Mesothelial cell of epicardium (in vitro differentiated cells): Measurements from ENCODE around the gene ADCY10. TPM values are rescaled to one million over a fixed set of nuclear protein-coding genes. Genes with fewer than 3 reads are reported as not detected.
"Not testable (repeated sequence)": the region's sequence is repeated elsewhere in the genome, so short reads cannot be mapped to it uniquely, and the experiment has no call there.

Experiments
- DNase-seq, 2 experiments: peaks; one replicate each; pipeline ENCODE4 v3.0.0; 2021; ENCODE audit warnings: low spot score in 2 of 2; ENCODE audit not compliant: unreplicated experiment in 2 of 2
- H3K27ac Mint-ChIP-seq: 2 replicates; pipeline ENCODE4 v1.8.0; 2021; ENCODE audit warnings: mixed read lengths
- H3K27me3 Mint-ChIP-seq: 2 replicates; pipeline ENCODE4 v1.8.0; 2021; ENCODE audit warnings: low read depth, mixed read lengths
- H3K36me3 Mint-ChIP-seq: 2 replicates; pipeline ENCODE4 v1.8.0; 2021; ENCODE audit warnings: mixed read lengths
- H3K4me1 Mint-ChIP-seq: 2 replicates; pipeline ENCODE4 v1.8.0; 2021; ENCODE audit warnings: mixed read lengths
- H3K4me3 Mint-ChIP-seq: 2 replicates; pipeline ENCODE4 v1.8.0; 2021; ENCODE audit warnings: mild to moderate bottlenecking, moderate library complexity, mixed read lengths
- H3K9me3 Mint-ChIP-seq: 2 replicates; pipeline ENCODE4 v1.8.0; 2021; ENCODE audit warnings: mixed read lengths
- CTCF ChIP-seq: fragments of 200-600 bp; sonication (generic); IDR thresholded peaks from one replicate; pipeline ENCODE4 v1.5.0; 2021; ENCODE audit warnings: antibody characterized with exemption; ENCODE audit not compliant: unreplicated experiment
- total RNA-seq: library from RNA; stranded (reverse); gene quantifications from 3 replicates; pipeline ENCODE4 v1.2.1, GENCODE V29; 2021

ADCY10 gene
- total RNA-seq, 1 donor from 2014 or later = 0.04 TPM

GRCh38 chr1:167893798-167894197 lies 20.1 kb downstream of the ADCY10 start:
- peaks cover 3% of the 10 kb centered on the region for H3K9me3 Mint-ChIP-seq
- H3K27ac Mint-ChIP-seq = no peak overlapping the region
- no peaks in the 10 kb centered on the region for H3K4me1 Mint-ChIP-seq
- no peak overlapping the region for H3K4me3 Mint-ChIP-seq
- H3K36me3 Mint-ChIP-seq = no peaks in the 10 kb centered on the region
- DNase-seq = no peak
- TF ChIP-seq CTCF = no peak
- no peaks in the 10 kb centered on the region for H3K27me3 Mint-ChIP-seq

- Mint-ChIP-seq H3K4me3 (no peak overlapping the region), H3K27ac (no peak overlapping the region), H3K4me1 (no peaks in the 10 kb centered on the region), H3K27me3 (no peaks in the 10 kb centered on the region), H3K36me3 (peaks cover 2% of the 10 kb centered on the region), H3K9me3 (peaks cover 10% of the 10 kb centered on the region)
- no peak for DNase-seq
- no peak for TF ChIP-seq CTCF
These were observed 23.5 kb downstream of the ADCY10 start for GRCh38 chr1:167890400-167890799.

- DNase-seq, H3K27me3 Mint-ChIP-seq, H3K27ac Mint-ChIP-seq, H3K36me3 Mint-ChIP-seq, H3K4me3 Mint-ChIP-seq, H3K4me1 Mint-ChIP-seq: not testable (repeated sequence)
- peaks cover 20% of the 10 kb centered on the region for H3K9me3 Mint-ChIP-seq
These were observed 26.7 kb downstream of the ADCY10 start for GRCh38 chr1:167887187-167887586.

- Mint-ChIP-seq H3K9me3 (peaks cover 10% of the 10 kb centered on the region), H3K27ac (no peak overlapping the region), H3K4me3 (no peak overlapping the region), H3K4me1 (peaks cover 1% of the 10 kb centered on the region), H3K27me3 (no peaks in the 10 kb centered on the region), H3K36me3 (peaks cover 3% of the 10 kb centered on the region)
- DNase-seq = no peak
- TF ChIP-seq CTCF = no peak
These were observed 31.6 kb downstream of the ADCY10 start for GRCh38 chr1:167882376-167882775.

- Mint-ChIP-seq H3K27me3 (no peaks in the 10 kb centered on the region), H3K9me3 (peaks cover 10% of the 10 kb centered on the region), H3K36me3 (peaks cover 3% of the 10 kb centered on the region), H3K27ac (no peak overlapping the region), H3K4me3 (no peak overlapping the region), H3K4me1 (peaks cover 1% of the 10 kb centered on the region)
- TF ChIP-seq CTCF = no peak
- no peak for DNase-seq
These were observed 32.1 kb downstream of the ADCY10 start for GRCh38 chr1:167881786-167882185.

GRCh38 chr1:167881069-167881468 lies 32.9 kb downstream of the ADCY10 start:
- H3K9me3 Mint-ChIP-seq = peaks cover 10% of the 10 kb centered on the region
- H3K27ac Mint-ChIP-seq = no peak overlapping the region
- H3K36me3 Mint-ChIP-seq = peaks cover 3% of the 10 kb centered on the region
- DNase-seq = no peak
- no peak overlapping the region for H3K4me3 Mint-ChIP-seq
- no peaks in the 10 kb centered on the region for H3K27me3 Mint-ChIP-seq
- peaks cover 1% of the 10 kb centered on the region for H3K4me1 Mint-ChIP-seq
- no peak for TF ChIP-seq CTCF
